HG03442 (cell line): ENCODE results near the gene PIM1.
"Not testable (repeated sequence)": the region's sequence is repeated elsewhere in the genome, so short reads cannot be mapped to it uniquely, and the experiment has no call there.

Source experiments
- ATAC-seq: cut with Tn5 transposase; IDR thresholded peaks from one replicate; pipeline ENCODE4 v1.9.1; 2021; ENCODE audit warnings: mild to moderate bottlenecking, moderate library complexity; ENCODE audit not compliant: unreplicated experiment

Gene PIM1

GRCh38 chr6:37170273-37171200 is 585 bp downstream of the PIM1 start:
- peak; percentile 11 for ATAC-seq

GRCh38 chr6:37171201-37171969 is 1.4 kb downstream of the PIM1 start:
- no peak for ATAC-seq

- ATAC-seq = no peak
Measured at GRCh38 chr6:37171970-37172812, 2.2 kb downstream of the PIM1 start.

GRCh38 chr6:37172912-37173492 is 3.0 kb downstream of the PIM1 start:
- no peak for ATAC-seq

- no peak for ATAC-seq
Measured at GRCh38 chr6:37173493-37174195, 3.7 kb downstream of the PIM1 start.

GRCh38 chr6:37174196-37174514 is 4.2 kb downstream of the PIM1 start:
- ATAC-seq = no peak

GRCh38 chr6:37174515-37175331 is 4.8 kb downstream of the PIM1 start:
- no peak for ATAC-seq

GRCh38 chr6:37175332-37176267 is 5.6 kb downstream of the PIM1 start:
- no peak for ATAC-seq

- ATAC-seq = no peak
Measured at GRCh38 chr6:37176268-37177076, 6.5 kb downstream of the PIM1 start.

- ATAC-seq = no peak
Measured at GRCh38 chr6:37177077-37177934, 7.4 kb downstream of the PIM1 start.

GRCh38 chr6:37177935-37178517 is 8.1 kb downstream of the PIM1 start:
- no peak for ATAC-seq

GRCh38 chr6:37180075-37180474 is 10.1 kb downstream of the PIM1 start:
- no peak for ATAC-seq

- not testable (repeated sequence) for ATAC-seq
Measured at GRCh38 chr6:37180610-37181009, 10.7 kb downstream of the PIM1 start.

GRCh38 chr6:37182736-37183590 is 13.0 kb downstream of the PIM1 start:
- ATAC-seq = no peak
